Astrocyte (in vitro differentiated cells and primary cell): ENCODE measurements around the gene ALK. TPM values are rescaled to one million over a fixed set of nuclear protein-coding genes. Genes with fewer than 3 reads are reported as not detected.

Experiments
- DNase-seq: peaks from one replicate; pipeline ENCODE4 v3.0.0-alpha.2; 2010; ENCODE audit warnings: low read depth
- FAIRE-seq: peaks from 2 replicates; lab custom pipeline; 2011; peaks lifted over from hg19 to GRCh38; lab: Jason Lieb, UNC
- H2AFZ ChIP-seq: 2 replicates; pipeline ENCODE4 v1.6.0; 2012; ENCODE audit warnings: low read depth, low read length, inconsistent platforms
- H3K27ac ChIP-seq: 2 replicates; pipeline ENCODE4 v1.5.1; 2011; ENCODE audit warnings: low read depth, low read length, inconsistent platforms
- H3K27me3 ChIP-seq: 2 replicates; pipeline ENCODE4 v1.6.0; 2011; ENCODE audit warnings: low read length, inconsistent platforms; ENCODE audit not compliant: insufficient read depth
- H3K36me3 ChIP-seq: 2 replicates; pipeline ENCODE4 v1.5.1; 2011; ENCODE audit warnings: low read length, inconsistent platforms; ENCODE audit not compliant: insufficient read depth
- H3K4me1 ChIP-seq: 2 replicates; pipeline ENCODE4 v1.5.1; 2011; ENCODE audit warnings: low read length, inconsistent platforms; ENCODE audit not compliant: insufficient read depth
- H3K4me2 ChIP-seq: 2 replicates; pipeline ENCODE4 v1.6.0; 2012; ENCODE audit warnings: low read length, inconsistent platforms
- H3K4me3 ChIP-seq: 2 replicates; pipeline ENCODE4 v1.5.1; 2011; ENCODE audit warnings: low read depth, mild to moderate bottlenecking, low read length, inconsistent platforms; ENCODE audit not compliant: insufficient read depth
- H3K79me2 ChIP-seq: 2 replicates; pipeline ENCODE4 v1.6.0; 2012; ENCODE audit warnings: mild to moderate bottlenecking, low read length, inconsistent platforms; ENCODE audit not compliant: insufficient read depth
- H3K9ac ChIP-seq: 2 replicates; pipeline ENCODE4 v1.6.0; 2012; ENCODE audit warnings: mild to moderate bottlenecking, low read length, inconsistent platforms
- H3K9me3 ChIP-seq: 2 replicates; pipeline ENCODE4 v1.5.1; 2012; ENCODE audit warnings: low read depth, mild to moderate bottlenecking, low read length, inconsistent platforms; ENCODE audit not compliant: insufficient read depth
- H4K20me1 ChIP-seq: 2 replicates; pipeline ENCODE4 v1.6.0; 2012; ENCODE audit warnings: low read length, inconsistent platforms; ENCODE audit not compliant: insufficient read depth
- H3K27ac Mint-ChIP-seq: one replicate; pipeline ENCODE4 v1.8.0; 2021; ENCODE audit warnings: mild to moderate bottlenecking, mixed read lengths; ENCODE audit not compliant: unreplicated experiment
- H3K27me3 Mint-ChIP-seq: one replicate; pipeline ENCODE4 v1.8.0; 2021; ENCODE audit warnings: low read depth, mixed read lengths; ENCODE audit not compliant: unreplicated experiment
- H3K36me3 Mint-ChIP-seq: one replicate; pipeline ENCODE4 v1.8.0; 2021; ENCODE audit warnings: low read depth, mixed read lengths; ENCODE audit not compliant: unreplicated experiment
- H3K4me1 Mint-ChIP-seq: one replicate; pipeline ENCODE4 v1.8.0; 2021; ENCODE audit warnings: low read depth, mixed read lengths; ENCODE audit not compliant: unreplicated experiment
- H3K4me3 Mint-ChIP-seq: one replicate; pipeline ENCODE4 v1.8.0; 2021; ENCODE audit warnings: mild to moderate bottlenecking, moderate library complexity, mixed read lengths; ENCODE audit not compliant: unreplicated experiment
- H3K9me3 Mint-ChIP-seq: one replicate; pipeline ENCODE4 v1.8.0; 2021; ENCODE audit warnings: mild to moderate bottlenecking, mixed read lengths; ENCODE audit not compliant: unreplicated experiment
- CTCF ChIP-seq: IDR thresholded peaks from 2 replicates; pipeline ENCODE4 v1.5.1; 2011; ENCODE audit warnings: low read depth, mild to moderate bottlenecking, inconsistent platforms, low read length, moderate library complexity; ENCODE audit not compliant: insufficient read depth
- EZH2 ChIP-seq: IDR thresholded peaks from 2 replicates; pipeline ENCODE4 v1.6.1; 2012; ENCODE audit warnings: mild to moderate bottlenecking, low read length, inconsistent platforms; ENCODE audit not compliant: insufficient read depth
- total RNA-seq: library from RNA; stranded (reverse); gene quantifications from 2 replicates; pipeline ENCODE4 v1.2.1, GENCODE V29; 2021

Gene ALK
- total RNA-seq, 1 donor from 2014 or later = 0.16 TPM

- H3K36me3 Mint-ChIP-seq = no peaks in the 10 kb centered on the region
- H3K27me3 Mint-ChIP-seq = peaks cover 62% of the 10 kb centered on the region
- no peak overlapping the region for H3K27ac Mint-ChIP-seq
Observed at GRCh38 chr2:29232041-29232440, 689.3 kb downstream of the ALK start.

GRCh38 chr2:29229640-29230039 is 691.7 kb downstream of the ALK start:
- Histone ChIP-seq H3K27me3 (peaks cover 20% of the 10 kb centered on the region), H3K9ac (no peak overlapping the region), H3K4me1 (peaks cover 3% of the 10 kb centered on the region), H3K27ac (no peak overlapping the region), H3K36me3 (no peaks in the 10 kb centered on the region), H4K20me1 (no peaks in the 10 kb centered on the region), H3K4me2 (no peak overlapping the region), H3K9me3 (no peaks in the 10 kb centered on the region), H3K79me2 (no peaks in the 10 kb centered on the region), H3K4me3 (no peak overlapping the region), H2AFZ (no peak overlapping the region)
- Mint-ChIP-seq H3K36me3 (no peaks in the 10 kb centered on the region), H3K27me3 (peaks cover 64% of the 10 kb centered on the region), H3K4me3 (no peak overlapping the region), H3K4me1 (peaks cover 28% of the 10 kb centered on the region), H3K27ac (no peak overlapping the region), H3K9me3 (peaks cover 6% of the 10 kb centered on the region)
- FAIRE-seq (no peak), DNase-seq (no peak)
- no peak for TF ChIP-seq CTCF
- no peak for TF ChIP-seq EZH2

More at GRCh38 chr2:29232041-29232440, 689.3 kb downstream of the ALK start:
- Histone ChIP-seq H3K27me3 (peaks cover 21% of the 10 kb centered on the region), H4K20me1 (no peaks in the 10 kb centered on the region), H3K4me1 (peaks cover 3% of the 10 kb centered on the region), H3K79me2 (no peaks in the 10 kb centered on the region), H3K36me3 (no peaks in the 10 kb centered on the region), H3K4me2 (no peak overlapping the region), H2AFZ (no peak overlapping the region), H3K9ac (no peak overlapping the region), H3K27ac (no peak overlapping the region), H3K9me3 (no peaks in the 10 kb centered on the region), H3K4me3 (no peak overlapping the region)
- no peak for TF ChIP-seq CTCF
- TF ChIP-seq EZH2 = no peak
- no peak for FAIRE-seq
- peaks cover 4% of the 10 kb centered on the region for H3K9me3 Mint-ChIP-seq
- H3K4me3 Mint-ChIP-seq = no peak overlapping the region
- no peak for DNase-seq
- peaks cover 20% of the 10 kb centered on the region for H3K4me1 Mint-ChIP-seq

GRCh38 chr2:29228947-29229346 is 692.4 kb downstream of the ALK start:
- Histone ChIP-seq H3K9ac (no peak overlapping the region), H3K79me2 (no peaks in the 10 kb centered on the region), H4K20me1 (no peaks in the 10 kb centered on the region), H3K4me1 (peaks cover 3% of the 10 kb centered on the region), H3K27me3 (peaks cover 16% of the 10 kb centered on the region), H3K4me3 (no peak overlapping the region), H3K4me2 (no peak overlapping the region), H3K36me3 (no peaks in the 10 kb centered on the region), H3K27ac (no peak overlapping the region), H2AFZ (no peak overlapping the region), H3K9me3 (no peaks in the 10 kb centered on the region)
- Mint-ChIP-seq H3K4me3 (no peak overlapping the region), H3K9me3 (peaks cover 3% of the 10 kb centered on the region), H3K27ac (no peak overlapping the region), H3K4me1 (peaks cover 35% of the 10 kb centered on the region), H3K27me3 (peaks cover 59% of the 10 kb centered on the region), H3K36me3 (no peaks in the 10 kb centered on the region)
- no peak for FAIRE-seq
- DNase-seq = no peak
- no peak for TF ChIP-seq EZH2
- no peak for TF ChIP-seq CTCF
